GM18951 (cell line): ENCODE results near the gene ZNF835.
"Not testable (repeated sequence)": the region's sequence is repeated elsewhere in the genome, so short reads cannot be mapped to it uniquely, and the experiment has no call there.

Experiments
- POLR2A ChIP-seq: IDR thresholded peaks from 4 replicates; pipeline ENCODE4 v1.6.1; 2011; ENCODE audit warnings: mild to moderate bottlenecking; ENCODE audit not compliant: insufficient read length, insufficient read depth; ENCODE audit errors: extremely low read depth
- in situ Hi-C: fragments of 300-500 bp; cut with MboI; formaldehyde crosslinking; loops from one replicate; pipeline ENCODE4 v1.12.0; 2022; ENCODE audit warnings: low sequenced_read_pairs, mixed read lengths, inconsistent platforms; ENCODE audit not compliant: unreplicated experiment

Gene ZNF835

GRCh38 chr19:56671613-56671994, at the start of gene ZNF835:
Gene ZNF835 (minus strand): TSS chr19:56671757. CDS start chr19:56665198, 6,559 bp downstream.
- no peak for TF ChIP-seq POLR2A
- in situ Hi-C loops: no loop called here

GRCh38 chr19:56720281-56720680, 48.7 kb upstream of the ZNF835 start:
- in situ Hi-C loops: no loop called here
- no peak for TF ChIP-seq POLR2A

- in situ Hi-C loops: no loop called here
- no peak for TF ChIP-seq POLR2A
Observed at GRCh38 chr19:56718231-56718630, 46.7 kb upstream of the ZNF835 start.

GRCh38 chr19:56712611-56713276, 41.2 kb upstream of the ZNF835 start:
- in situ Hi-C loops: no loop called here
- TF ChIP-seq POLR2A: no peak

- in situ Hi-C loops: no loop called here
- TF ChIP-seq POLR2A: no peak
Observed at GRCh38 chr19:56710437-56710836, 38.9 kb upstream of the ZNF835 start.

GRCh38 chr19:56707821-56708220, 36.3 kb upstream of the ZNF835 start:
- TF ChIP-seq POLR2A: no peak
- in situ Hi-C loops: no loop called here

GRCh38 chr19:56705939-56706338, 34.4 kb upstream of the ZNF835 start:
- in situ Hi-C loops: no loop called here
- no peak for TF ChIP-seq POLR2A

- in situ Hi-C loops: no loop called here
- TF ChIP-seq POLR2A: no peak
Observed at GRCh38 chr19:56701895-56702294, 30.3 kb upstream of the ZNF835 start.

- in situ Hi-C loops: no loop called here
- no peak for TF ChIP-seq POLR2A
Observed at GRCh38 chr19:56699552-56699951, 28.0 kb upstream of the ZNF835 start.

GRCh38 chr19:56692206-56692895, 20.8 kb upstream of the ZNF835 start:
- no peak for TF ChIP-seq POLR2A
- in situ Hi-C loops: no loop called here

GRCh38 chr19:56690670-56691069, 19.1 kb upstream of the ZNF835 start:
- no peak for TF ChIP-seq POLR2A
- in situ Hi-C loops: no loop called here

GRCh38 chr19:56689198-56689597, 17.6 kb upstream of the ZNF835 start:
- no peak for TF ChIP-seq POLR2A
- in situ Hi-C loops: no loop called here

GRCh38 chr19:56687031-56687430, 15.5 kb upstream of the ZNF835 start:
- in situ Hi-C loops: no loop called here
- TF ChIP-seq POLR2A: no peak

- in situ Hi-C loops: no loop called here
- no peak for TF ChIP-seq POLR2A
Observed at GRCh38 chr19:56683116-56683515, 11.6 kb upstream of the ZNF835 start.

- no peak for TF ChIP-seq POLR2A
- in situ Hi-C loops: no loop called here
Observed at GRCh38 chr19:56681702-56682101, 10.1 kb upstream of the ZNF835 start.

GRCh38 chr19:56678205-56678604, 6.6 kb upstream of the ZNF835 start:
- in situ Hi-C loops: no loop called here
- no peak for TF ChIP-seq POLR2A

GRCh38 chr19:56672610-56673009, 1.1 kb upstream of the ZNF835 start:
- in situ Hi-C loops: not testable (repeated sequence)
